SK-N-SH (cell line): ENCODE measurements around the gene RRAD. TPM values are rescaled to one million over a fixed set of nuclear protein-coding genes. Genes with fewer than 3 reads are reported as not detected.
"Not testable (repeated sequence)": the region's sequence is repeated elsewhere in the genome, so short reads cannot be mapped to it uniquely, and the experiment has no call there.

ENCODE experiments used
- CTCF ChIA-PET: fragments of 300-600, 350-600 bp; formaldehyde crosslinking; extraction: SDS; loops from one replicate; lab custom pipeline; 2021; lab: Yijun Ruan, JAX
- POLR2A ChIA-PET: fragments of 350-600 bp; sonication (Branson Sonifier 250); formaldehyde crosslinking; extraction: SDS; loops from one replicate; lab custom pipeline; 2020; ENCODE audit warnings: antibody characterized with exemption, inconsistent platforms; lab: Yijun Ruan, JAX
- DNase-seq: peaks from one replicate; pipeline ENCODE4 v3.0.0; 2012
- H2AFZ ChIP-seq: fragments of 200-600 bp; sonication (generic); 2 replicates; pipeline ENCODE4 v1.8.1; 2016; ENCODE audit warnings: antibody characterized with exemption, mild to moderate bottlenecking, low read depth
- H3F3A ChIP-seq: fragments of 200-600 bp; sonication (generic); replicated peaks from 2 replicates; pipeline ENCODE3; 2016; ENCODE audit warnings: antibody characterized with exemption, mild to moderate bottlenecking; ENCODE audit not compliant: insufficient read depth
- H3K27ac ChIP-seq, 2 experiments: fragments of 200-500 bp in 1 of 2; fragments of 200-600 bp in 1 of 2; sonication (Bioruptor generic) in 1 of 2; sonication (generic), shearing (Covaris generic) in 1 of 2; 2 replicates each; pipeline versions ENCODE4 v1.5.1 to v1.6.1; 2014 to 2016; ENCODE audit warnings: low read depth in 2 of 2, inconsistent platforms in 1 of 2, low read length in 1 of 2, mild to moderate bottlenecking in 1 of 2, mixed read lengths in 1 of 2
- H3K27me3 ChIP-seq: fragments of 200-600 bp; sonication (generic), shearing (Covaris generic); 2 replicates; pipeline ENCODE4 v1.6.1; 2016; ENCODE audit warnings: mixed run types; ENCODE audit not compliant: insufficient read depth
- H3K36me3 ChIP-seq, 2 experiments: fragments of 200-500 bp in 1 of 2; fragments of 200-600 bp in 1 of 2; sonication (Bioruptor generic) in 1 of 2; sonication (generic) in 1 of 2; replicated peaks in 1 of 2; 2 replicates each; pipeline versions ENCODE3 to v1.5.1; 2014 to 2016; ENCODE audit warnings: low read length in 1 of 2, mild to moderate bottlenecking in 1 of 2; ENCODE audit not compliant: insufficient read depth in 2 of 2, control insufficient read depth in 1 of 2
- H3K4me1 ChIP-seq, 2 experiments: fragments of 200-500 bp in 1 of 2; fragments of 200-600 bp in 1 of 2; sonication (Bioruptor generic) in 1 of 2; sonication (generic), shearing (Covaris generic) in 1 of 2; 2 replicates each; pipeline versions ENCODE4 v1.5.1 to v1.6.1; 2014 to 2016; ENCODE audit warnings: low read depth in 1 of 2, low read length in 1 of 2, mixed run types in 1 of 2; ENCODE audit not compliant: insufficient read depth in 2 of 2, control insufficient read depth in 1 of 2
- H3K4me2 ChIP-seq: fragments of 200-600 bp; sonication (generic), shearing (Covaris generic); 2 replicates; pipeline ENCODE4 v1.6.1; 2017; ENCODE audit warnings: mixed run types
- H3K4me3 ChIP-seq, 2 experiments: fragments of 200-500 bp in 1 of 2; fragments of 200-600 bp in 1 of 2; sonication (Bioruptor generic) in 1 of 2; sonication (generic), shearing (Covaris generic) in 1 of 2; 2 replicates each; pipeline versions ENCODE4 v1.5.1 to v1.8.1; 2014 to 2016; ENCODE audit warnings: low read depth in 2 of 2, inconsistent platforms in 1 of 2, low read length in 1 of 2, mild to moderate bottlenecking in 1 of 2, mixed read lengths in 1 of 2, moderate library complexity in 1 of 2
- H3K79me2 ChIP-seq: fragments of 200-600 bp; sonication (generic); 2 replicates; pipeline ENCODE4 v1.8.1; 2017; ENCODE audit warnings: mild to moderate bottlenecking; ENCODE audit not compliant: insufficient read depth
- H3K9ac ChIP-seq: fragments of 200-600 bp; sonication (generic); 2 replicates; pipeline ENCODE4 v1.6.1; 2017; ENCODE audit warnings: mixed run types
- H3K9me2 ChIP-seq: fragments of 200-600 bp; sonication (generic); 2 replicates; pipeline ENCODE4 v1.6.1; 2017; ENCODE audit warnings: mixed run types
- H3K9me3 ChIP-seq: fragments of 200-600 bp; sonication (generic); 2 replicates; pipeline ENCODE4 v1.6.1; 2017; ENCODE audit warnings: mixed run types, mild to moderate bottlenecking, moderate library complexity
- H4K20me1 ChIP-seq: fragments of 200-600 bp; sonication (generic); 2 replicates; pipeline ENCODE4 v1.6.1; 2017; ENCODE audit warnings: mild to moderate bottlenecking, mixed run types; ENCODE audit not compliant: insufficient read depth
- CHD2 ChIP-seq: fragments of 150-350 bp; IDR thresholded peaks from 2 replicates; pipeline ENCODE4 v1.6.1; 2018; ENCODE audit warnings: low read length; ENCODE audit not compliant: partially characterized antibody
- CTCF ChIP-seq: fragments of 200-600 bp; sonication (generic); IDR thresholded peaks from 2 replicates; pipeline ENCODE4 v1.6.1; 2017; ENCODE audit warnings: antibody characterized with exemption, mild to moderate bottlenecking, moderate library complexity
- ELF1 ChIP-seq: IDR thresholded peaks from 2 replicates; pipeline ENCODE4 v1.4.0; 2012
- FOSL2 ChIP-seq: IDR thresholded peaks from 2 replicates; pipeline ENCODE4 v1.4.0; 2012; ENCODE audit warnings: low read depth, mild to moderate bottlenecking, moderate library complexity, borderline replicate concordance
- GABPA ChIP-seq: IDR thresholded peaks from 2 replicates; pipeline ENCODE4 v1.4.0; 2012; ENCODE audit warnings: low read depth, mild to moderate bottlenecking
- IRF3 ChIP-seq: fragments of 150-350 bp; IDR thresholded peaks from 2 replicates; pipeline ENCODE4 v1.6.1; 2016; ENCODE audit warnings: mild to moderate bottlenecking, low read depth, low read length
- MAX ChIP-seq: IDR thresholded peaks from 2 replicates; pipeline ENCODE4 v1.4.0; 2012; ENCODE audit warnings: low read depth
- MXI1 ChIP-seq: IDR thresholded peaks from 2 replicates; pipeline ENCODE4 v1.6.1; 2012; ENCODE audit warnings: mild to moderate bottlenecking, low read depth, low read length, improper control_type of control experiment
- POLR2AphosphoS5 ChIP-seq: IDR thresholded peaks from 2 replicates; pipeline ENCODE4 v1.6.1; 2012; ENCODE audit warnings: low read depth, low read length
- SMC3 ChIP-seq: IDR thresholded peaks from 2 replicates; pipeline ENCODE4 v1.6.1; 2012; ENCODE audit warnings: low read depth, low read length, improper control_type of control experiment
- YY1 ChIP-seq: IDR thresholded peaks from 2 replicates; pipeline ENCODE4 v1.4.0; 2012; ENCODE audit warnings: low read depth, mild to moderate bottlenecking
- ZBTB33 ChIP-seq: IDR thresholded peaks from 2 replicates; pipeline ENCODE4 v1.4.0; 2012; ENCODE audit warnings: low read depth, borderline replicate concordance
- WGBS: methylation state at CpG from one replicate; pipeline ENCODE4 v1.1.6; 2017; ENCODE audit warnings: low lambda C conversion rate; 5-methylcytosine and 5-hydroxymethylcytosine counted together
- polyA plus RNA-seq, 3 experiments: library from polyadenylated mRNA; depleted of rRNA; stranded (reverse); fragments of >200 nt; gene quantifications; 2 replicates each; pipeline ENCODE4 v1.2.3, GENCODE V29; 2012

Gene RRAD
- polyA plus RNA-seq, 1 of the 3 experiments (the other 2 are of a cell fraction): 9.3 TPM

GRCh38 chr16:66898207-66898606 is 27.1 kb downstream of the RRAD start:
- ChIA-PET CTCF (interaction anchor here (1.3 to 8.5 kb wide), 4 partner anchors 7 to 63 kb away, joined by 3 to 174 read pairs (median 40); partner anchors contain the start of genes CDH16, CES3 and RRAD), POLR2A (no interaction called here)
- Histone ChIP-seq H2AFZ (no peak overlapping the region), H3K4me2 (no peak overlapping the region), H3K36me3 (no peaks in the 10 kb centered on the region), H3K9me3 (no peaks in the 10 kb centered on the region), H4K20me1 (no peaks in the 10 kb centered on the region), H3K4me3 (no peak overlapping the region), H3K4me1 (peaks cover 19% of the 10 kb centered on the region in 2 experiments), H3F3A (peaks cover 3% of the 10 kb centered on the region), H3K79me2 (no peaks in the 10 kb centered on the region), H3K9ac (no peak overlapping the region), H3K27ac (no peak overlapping the region), H3K9me2 (no peaks in the 10 kb centered on the region), H3K27me3 (no peaks in the 10 kb centered on the region)
- DNase-seq: no peak
- WGBS: 80% methylated on average over 3 of the region's 3 CpGs
- TF ChIP-seq ELF1 (no peak), MAX (peak; percentile 60; the same call in 1 of the 2 replicates), CTCF (no peak)

- 93% methylated on average over 5 of the region's 5 CpGs for WGBS
- DNase-seq, H2AFZ ChIP-seq, H3K27ac ChIP-seq, H4K20me1 ChIP-seq, H3K9ac ChIP-seq, H3K9me2 ChIP-seq, H3K9me3 ChIP-seq, H3F3A ChIP-seq, H3K4me3 ChIP-seq, POLR2A ChIA-PET, H3K36me3 ChIP-seq, H3K79me2 ChIP-seq, H3K4me2 ChIP-seq, H3K27me3 ChIP-seq: not testable (repeated sequence)
- CTCF ChIA-PET: interaction anchor here (1.3 to 8.5 kb wide), 7 partner anchors 9 to 54 kb away, joined by 3 to 174 read pairs (median 35); partner anchors contain the start of genes CDH16, CIAO2B and RRAD
- H3K4me1 ChIP-seq: peaks cover 19% of the 10 kb centered on the region in 2 experiments
Measured at GRCh38 chr16:66896682-66897081, 28.7 kb downstream of the RRAD start.

- Histone ChIP-seq H3K27ac (no peak overlapping the region), H3K9me3 (no peaks in the 10 kb centered on the region), H2AFZ (no peak overlapping the region), H3F3A (peaks cover 3% of the 10 kb centered on the region), H3K9ac (no peak overlapping the region), H4K20me1 (no peaks in the 10 kb centered on the region), H3K4me2 (no peak overlapping the region), H3K79me2 (no peaks in the 10 kb centered on the region), H3K36me3 (no peaks in the 10 kb centered on the region), H3K4me1 (peaks cover 18 to 19% of the 10 kb centered on the region in 2 experiments), H3K9me2 (no peaks in the 10 kb centered on the region), H3K4me3 (no peak overlapping the region), H3K27me3 (no peaks in the 10 kb centered on the region)
- ChIA-PET POLR2A (interaction anchor here (1.0 kb wide), 1 partner anchor 15 kb away, joined by 4 read pairs; the partner anchor contains the start of gene PDP2), CTCF (interaction anchor here (0.8 to 8.5 kb wide), 29 partner anchors 9 to 289 kb away, joined by 3 to 174 read pairs (median 6); partner anchors contain the start of genes CDH16, CES3, CIAO2B and NOL3)
- WGBS: 94% methylated on average over 3 of the region's 3 CpGs
- no peak for DNase-seq
- TF ChIP-seq CHD2 (no peak), CTCF (no peak), GABPA (no peak), FOSL2 (no peak), YY1 (no peak), ZBTB33 (no peak), SMC3 (no peak), MAX (no peak), MXI1 (no peak), POLR2AphosphoS5 (no peak), IRF3 (no peak)
Measured at GRCh38 chr16:66895999-66896398, 29.3 kb downstream of the RRAD start.
